Prostate gland (tissue), 2 donors: ENCODE results near the gene ESR1. TPM values are rescaled to one million over a fixed set of nuclear protein-coding genes. Genes with fewer than 3 reads are reported as not detected.
"Not testable (repeated sequence)": the region's sequence is repeated elsewhere in the genome, so short reads cannot be mapped to it uniquely, and the experiment has no call there.

Experiments used
- DNase-seq: peaks from one replicate; pipeline ENCODE4 v3.0.0-alpha.2; 2019; ENCODE audit warnings: low spot score
- H3K27ac ChIP-seq, 2 donors: fragments of 200-600 bp; sonication (generic); 2 replicates each; pipeline ENCODE4 v1.5.1; 2017 to 2019
- H3K27me3 ChIP-seq: fragments of 200-600 bp; sonication (generic); replicated peaks from 2 replicates; pipeline ENCODE4 v1.5.1; 2019; ENCODE audit not compliant: insufficient read depth
- H3K36me3 ChIP-seq, 2 donors: fragments of 200-600 bp; sonication (generic); 1 replicate in 1 of 2; 2 replicates in 1 of 2; pipeline versions ENCODE4 v1.5.1 to v1.8.1; 2017 to 2019
- H3K4me1 ChIP-seq: fragments of 200-600 bp; sonication (generic); replicated peaks from 2 replicates; pipeline ENCODE4 v1.5.1; 2019
- H3K4me3 ChIP-seq, 2 donors: fragments of 200-600 bp; sonication (generic); 2 replicates each; pipeline ENCODE4 v1.5.1; 2017 to 2019
- H3K9me3 ChIP-seq: fragments of 200-600 bp; sonication (generic); 2 replicates; pipeline ENCODE4 v1.5.1; 2017
- CTCF ChIP-seq, 4 experiments: fragments of 200-600 bp in 2 of 4; fragments of 450-650 bp in 2 of 4; sonication (generic) in 2 of 4; IDR thresholded peaks; 1 replicate in 3 of 4; 2 replicates in 1 of 4; pipeline ENCODE4 v1.5.1; 2016 to 2019; ENCODE audit warnings: antibody characterized with exemption in 4 of 4, mild to moderate bottlenecking in 2 of 4, moderate library complexity in 2 of 4
- POLR2A ChIP-seq: fragments of 450-650 bp; IDR thresholded peaks from one replicate; pipeline ENCODE4 v1.6.1; 2016; ENCODE audit warnings: antibody characterized with exemption, mild to moderate bottlenecking
- POLR2AphosphoS5 ChIP-seq: sonication (generic); formaldehyde crosslinking; IDR thresholded peaks from one replicate; pipeline ENCODE4 v1.6.1; 2017; ENCODE audit warnings: antibody characterized with exemption
- WGBS: methylation state at CpG from one replicate; pipeline ENCODE4 v1.1.5; 2018; 5-methylcytosine and 5-hydroxymethylcytosine counted together
- intact Hi-C: fragments of 100-400 bp; cut with DNase I; formaldehyde crosslinking; loops from one replicate; pipeline ENCODE4 v1.14.2; 2022
- total RNA-seq, 2 donors: library from RNA; depleted of rRNA; stranded (reverse); fragments of >200 nt; gene quantifications; one replicate each; pipeline ENCODE4 v1.1.0, GENCODE V29; 2016

ESR1 gene
- total RNA-seq, 2 donors from 2014 or later, result 2.3 to 5.6 TPM

GRCh38 chr6:151882206-151882605 is 74.7 kb downstream of the ESR1 start:
- Histone ChIP-seq H3K4me3 (no peak overlapping the region), H3K9me3 (no peaks in the 10 kb centered on the region), H3K27ac (no peak overlapping the region), H3K36me3 (no peaks in the 10 kb centered on the region), H3K27me3 (no peaks in the 10 kb centered on the region), H3K4me1 (peaks cover 5% of the 10 kb centered on the region)
- intact Hi-C loops, result no loop called here
- 81% methylated on average over 5 of the region's 5 CpGs for WGBS
- TF ChIP-seq POLR2A (no peak), POLR2AphosphoS5 (no peak), CTCF (IDR thresholded peaks at IDR 0.05) (no peak)
- DNase-seq, result no peak

- DNase-seq, result no peak
- no peak for TF ChIP-seq POLR2A
- no peak for TF ChIP-seq CTCF (IDR thresholded peaks at IDR 0.05)
- no peak for TF ChIP-seq POLR2AphosphoS5
- intact Hi-C loops, result no loop called here
- WGBS, result 54% methylated on average over 4 of the region's 4 CpGs
- no peak overlapping the region for H3K27ac ChIP-seq
- no peaks in the 10 kb centered on the region for H3K9me3 ChIP-seq
- H3K4me1 ChIP-seq, result no peaks in the 10 kb centered on the region
- H3K36me3 ChIP-seq, result no peaks in the 10 kb centered on the region
- H3K4me3 ChIP-seq, result no peak overlapping the region
- H3K27me3 ChIP-seq, result no peaks in the 10 kb centered on the region
Observed at GRCh38 chr6:151885234-151885633, 77.8 kb downstream of the ESR1 start.

GRCh38 chr6:151891524-151891923 is 84.0 kb downstream of the ESR1 start:
- H3K27ac ChIP-seq, result no peak overlapping the region
- H3K4me1 ChIP-seq, result no peaks in the 10 kb centered on the region
- H3K4me3 ChIP-seq, result no peak overlapping the region
- no peaks in the 10 kb centered on the region for H3K9me3 ChIP-seq
- DNase-seq, result no peak
- H3K36me3 ChIP-seq, result no peaks in the 10 kb centered on the region
- 75% methylated on average over 3 of the region's 3 CpGs for WGBS
- TF ChIP-seq CTCF (IDR thresholded peaks at IDR 0.05) (no peak), POLR2A (no peak), POLR2AphosphoS5 (no peak)
- H3K27me3 ChIP-seq, result no peaks in the 10 kb centered on the region
- intact Hi-C loops, result no loop called here

GRCh38 chr6:151894426-151894825 is 86.9 kb downstream of the ESR1 start:
- DNase-seq, H3K36me3 ChIP-seq, H3K4me1 ChIP-seq, H3K9me3 ChIP-seq, H3K27ac ChIP-seq, intact Hi-C loops, H3K4me3 ChIP-seq, H3K27me3 ChIP-seq: not testable (repeated sequence)
- WGBS, result 43% methylated on average over 3 of the region's 3 CpGs

- H3K27ac ChIP-seq, H3K4me1 ChIP-seq, DNase-seq, H3K9me3 ChIP-seq, H3K4me3 ChIP-seq, intact Hi-C loops, H3K27me3 ChIP-seq, H3K36me3 ChIP-seq: not testable (repeated sequence)
- WGBS, result no CpG with 5 or more reads among the region's 33 CpGs
Observed at GRCh38 chr6:151899221-151899620, 91.7 kb downstream of the ESR1 start.

GRCh38 chr6:151899796-151900195 is 92.3 kb downstream of the ESR1 start:
- H3K27ac ChIP-seq, H3K36me3 ChIP-seq, H3K4me1 ChIP-seq, H3K27me3 ChIP-seq, intact Hi-C loops, DNase-seq, H3K9me3 ChIP-seq, H3K4me3 ChIP-seq: not testable (repeated sequence)
- 97% methylated on average over 15 of the region's 15 CpGs for WGBS

GRCh38 chr6:151900256-151900655 is 92.8 kb downstream of the ESR1 start:
- Histone ChIP-seq H3K27me3 (no peaks in the 10 kb centered on the region), H3K27ac (no peak overlapping the region), H3K9me3 (no peaks in the 10 kb centered on the region), H3K4me3 (no peak overlapping the region), H3K36me3 (no peaks in the 10 kb centered on the region), H3K4me1 (no peaks in the 10 kb centered on the region)
- 66% methylated on average over 2 of the region's 2 CpGs for WGBS
- DNase-seq, result no peak
- intact Hi-C loops, result no loop called here
- no peak for TF ChIP-seq CTCF (IDR thresholded peaks at IDR 0.05)
- no peak for TF ChIP-seq POLR2A
- TF ChIP-seq POLR2AphosphoS5, result no peak
